ENCODE measurements around the gene IRF2BPL.

- no peak for TF ChIP-seq CTCF (IDR thresholded peaks at IDR 0.05)
- TF ChIP-seq POLR2A (IDR thresholded peaks at IDR 0.05; ENCODE audit: low read depth), result no peak
- no peak for TF ChIP-seq POLR2AphosphoS5 (IDR thresholded peaks at IDR 0.05)
These were observed 33.1 kb downstream of the IRF2BPL start for GRCh38 chr14:76995279-76996035.
